ENCODE data around the gene TNS3.

DNA sequence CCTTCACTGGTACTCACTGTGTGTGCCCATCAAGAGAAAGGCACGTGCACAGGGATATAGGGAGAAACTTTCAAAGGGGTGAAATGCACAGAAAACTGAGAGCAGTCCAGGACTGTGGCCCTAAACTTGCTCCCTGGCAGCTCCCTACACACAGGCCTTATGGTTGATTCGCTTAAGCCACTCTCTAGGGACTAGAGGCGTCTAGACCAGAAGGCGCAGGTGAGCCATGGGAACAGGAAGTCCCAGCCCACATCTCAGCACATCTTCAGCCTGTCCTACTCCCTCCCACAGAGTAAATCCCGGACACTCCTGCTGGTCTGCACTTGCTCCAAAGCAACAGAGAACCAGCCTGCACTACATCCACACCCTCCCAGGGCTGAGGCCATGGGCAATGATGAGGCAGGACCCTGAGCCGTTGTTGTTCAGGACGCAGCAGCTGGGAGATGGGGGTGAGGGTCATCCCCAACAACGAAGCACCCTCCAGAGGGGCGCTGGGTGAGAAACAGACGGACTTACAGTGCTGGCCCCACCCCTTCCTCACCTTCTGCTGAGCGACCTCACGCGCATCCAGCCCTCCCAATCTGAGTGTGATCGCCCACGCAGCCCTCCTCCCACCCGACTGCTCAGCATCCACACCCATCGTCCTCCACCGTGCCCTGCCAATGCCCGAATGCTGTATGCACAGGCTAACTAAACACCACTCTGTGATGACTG lies 109.3 kb downstream of the TNS3 start:
- TF ChIP-seq CTCF (IDR thresholded peaks at IDR 0.05; ENCODE audit: low read length): no peak
- TF ChIP-seq EZH2 (optimal IDR thresholded peaks at IDR 0.05; ENCODE audit: low read depth, low read length): no peak
- TF ChIP-seq EZH2phosphoT487 (IDR thresholded peaks at IDR 0.05; ENCODE audit: low read length): no peak
